Measurements from ENCODE around the gene RBM15. TPM values are rescaled to one million over a fixed set of nuclear protein-coding genes. Genes with fewer than 3 reads are reported as not detected.
A peak's percentile ranks its signal among the peaks of the same experiment; 100 is the strongest.

The RBM15 gene
- total RNA-seq, 1 experiment from 2014 or later, result 18.2 TPM

DNA sequence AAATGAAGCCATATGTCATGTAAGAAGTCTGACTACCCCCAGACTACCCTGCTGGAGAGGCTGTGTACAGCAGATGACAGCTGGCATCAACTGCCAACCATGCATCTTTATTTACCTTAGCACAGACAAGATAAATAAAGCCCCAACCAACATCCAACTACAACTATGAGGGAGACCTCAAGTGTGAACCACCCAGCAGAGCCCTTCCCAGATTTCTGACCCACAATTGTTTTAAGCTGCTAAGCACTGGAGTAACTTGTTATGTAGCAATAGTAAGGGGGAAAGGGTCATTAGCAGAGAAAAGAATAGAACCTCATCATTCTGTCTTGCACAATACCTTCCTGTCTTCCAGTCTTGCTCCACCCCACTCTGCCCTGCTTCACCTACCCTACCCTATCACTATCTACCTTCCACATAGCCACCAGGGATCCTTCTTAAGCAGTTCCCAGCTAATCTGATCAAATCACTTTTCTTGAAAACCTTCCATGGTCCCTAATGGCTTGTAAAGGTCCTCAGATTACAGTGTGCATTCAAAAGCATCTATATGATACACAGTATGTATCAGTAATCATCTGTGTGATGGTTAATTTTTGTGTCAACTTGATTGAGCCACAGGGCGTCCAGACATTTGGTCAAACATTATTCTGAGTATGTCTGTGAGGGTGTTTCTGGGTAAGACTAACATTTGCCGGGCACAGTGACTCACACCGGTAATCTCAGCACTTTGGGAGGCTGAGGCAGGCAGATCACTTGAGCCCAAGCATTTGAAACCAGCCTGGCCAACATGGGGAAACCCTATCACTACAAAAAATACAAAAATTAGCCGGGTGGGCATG lies 19.6 kb upstream of the RBM15 start:
- DNase-seq (ENCODE audit: low spot score), result no peak

DNA sequence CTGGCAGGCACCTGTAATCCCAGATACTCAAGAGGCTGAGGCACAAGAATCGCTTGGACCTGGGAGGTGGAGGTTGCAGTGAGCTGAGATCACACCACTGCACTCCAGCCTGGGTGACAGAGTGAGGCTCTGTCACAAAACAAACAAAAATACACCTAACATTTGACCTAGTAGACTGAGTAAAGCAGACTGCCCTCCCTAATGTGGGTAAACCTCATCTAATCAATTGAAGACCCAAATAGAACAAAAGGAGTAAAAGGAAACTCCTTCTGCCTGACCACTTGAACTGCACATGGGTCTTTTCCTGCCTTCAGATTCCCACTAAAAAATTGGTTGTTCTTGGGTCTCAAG lies 19.0 kb upstream of the RBM15 start:
- DNase-seq (ENCODE audit: low spot score), result no peak

DNA sequence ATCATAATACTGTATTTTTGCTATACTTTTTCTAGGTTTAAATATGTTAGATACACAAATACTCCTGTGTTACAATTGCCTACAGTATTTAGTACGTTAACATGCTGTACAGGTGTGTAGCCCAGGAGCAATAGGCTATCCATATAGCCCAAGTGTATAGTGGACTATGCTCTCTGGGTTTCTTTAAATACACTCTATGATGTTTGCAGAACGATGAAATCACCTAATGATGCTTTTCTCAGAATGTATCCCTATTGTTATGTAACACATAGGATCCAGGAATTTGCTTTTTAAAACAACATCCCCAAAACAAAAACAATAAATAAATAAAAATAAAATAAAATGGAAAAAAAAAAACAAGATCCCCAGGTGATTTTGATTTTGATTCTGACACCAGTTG lies 18.1 kb upstream of the RBM15 start:
- no peak for DNase-seq (ENCODE audit: low spot score)

DNA sequence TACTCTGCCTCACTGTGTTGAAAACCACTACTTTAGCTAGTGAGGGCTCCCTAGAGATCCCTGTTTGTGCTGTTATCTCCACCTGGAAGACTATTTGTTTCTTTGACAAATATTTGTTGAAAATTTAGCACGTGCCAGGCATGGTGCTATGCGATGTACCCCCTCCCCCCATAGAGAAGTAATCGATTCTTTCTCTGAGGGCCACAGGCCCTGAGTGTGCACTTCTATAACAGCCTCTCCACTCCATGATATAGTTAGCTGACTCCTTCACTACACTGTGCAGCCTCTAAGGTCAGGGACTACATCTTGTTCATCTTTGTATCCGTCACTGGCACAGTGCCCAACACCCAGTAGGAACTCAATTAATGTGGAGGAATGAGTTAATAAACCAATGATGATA lies 17.3 kb upstream of the RBM15 start:
- no peak for DNase-seq (ENCODE audit: low spot score)

DNA sequence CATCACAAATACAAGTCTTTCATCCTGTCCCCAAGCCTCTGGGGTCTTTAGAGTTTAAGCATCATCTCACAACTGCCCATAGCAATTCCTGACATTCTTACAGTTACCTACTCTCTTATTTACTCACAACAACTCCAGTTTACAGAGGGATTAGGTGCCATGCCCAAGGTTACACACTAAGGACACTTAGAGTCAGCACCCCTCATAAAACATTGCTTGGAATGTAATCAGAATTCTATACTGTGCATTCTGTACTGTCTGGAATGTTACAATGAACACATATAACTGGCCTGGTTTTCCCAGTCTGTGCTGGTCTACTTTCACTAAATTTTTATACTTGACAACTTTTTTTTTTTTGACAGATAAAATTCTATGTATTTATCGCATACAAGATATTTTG lies 14.5 kb upstream of the RBM15 start:
- DNase-seq (ENCODE audit: low spot score), result no peak

DNA sequence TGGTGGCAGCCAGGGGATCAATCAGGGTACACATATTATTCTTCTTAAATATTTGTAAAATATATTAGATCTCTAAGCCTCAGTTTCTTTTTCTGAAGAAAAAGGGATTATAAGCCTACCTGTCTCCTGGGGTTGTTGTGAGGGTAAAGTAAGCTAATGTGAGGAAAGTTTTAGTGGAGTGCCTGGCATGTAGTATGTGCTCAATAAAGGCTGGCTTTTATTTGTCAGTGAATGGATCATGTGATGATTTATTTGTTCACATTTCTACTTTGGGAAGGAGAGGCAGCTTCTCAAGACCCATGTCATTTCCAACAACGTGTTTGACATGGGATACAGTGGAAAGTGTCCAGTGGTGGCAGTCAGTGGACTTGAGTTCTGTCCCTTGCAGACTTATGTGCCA lies 12.4 kb upstream of the RBM15 start:
- DNase-seq (ENCODE audit: low spot score), result no peak

DNA sequence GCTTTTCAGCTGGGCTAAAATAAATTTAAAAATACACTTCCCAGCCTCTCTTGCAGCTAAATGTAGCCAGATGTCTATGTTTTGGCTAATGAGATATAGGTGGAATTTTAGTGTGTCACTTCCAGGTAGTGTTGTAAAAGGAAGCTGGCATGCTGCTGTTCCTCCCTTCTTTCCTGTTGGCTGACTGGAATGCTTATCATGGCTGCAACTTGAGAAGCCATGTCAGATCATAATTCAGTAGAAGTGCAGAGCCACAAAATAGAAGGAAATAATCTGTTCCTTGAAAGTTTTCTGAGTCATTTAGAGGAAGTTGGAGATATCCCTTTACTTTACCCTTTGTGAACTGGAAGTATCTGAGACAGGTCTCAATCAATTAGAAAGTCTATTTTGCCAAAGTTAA lies 10.9 kb upstream of the RBM15 start:
- DNase-seq (ENCODE audit: low spot score), result no peak

DNA sequence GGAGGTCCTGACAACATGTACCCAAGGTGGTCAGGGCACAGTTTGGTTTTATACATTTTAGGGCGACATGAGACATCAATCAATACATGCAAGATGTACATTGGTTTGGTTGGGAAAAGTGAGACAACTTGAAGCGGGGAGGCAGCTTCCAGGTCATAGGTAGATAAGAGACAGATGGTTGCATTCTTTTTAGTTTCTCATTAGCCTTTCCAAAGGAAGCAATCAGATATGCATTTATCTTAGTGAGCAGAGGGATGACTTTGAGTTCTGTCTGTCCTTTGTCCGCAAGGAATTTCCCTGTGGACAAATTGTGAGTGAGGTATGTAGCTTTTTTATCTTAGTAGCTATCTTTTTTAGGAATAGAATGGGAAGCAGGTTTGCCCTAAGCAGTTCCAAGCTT lies 10.5 kb upstream of the RBM15 start:
- no peak for DNase-seq (ENCODE audit: low spot score)

DNA sequence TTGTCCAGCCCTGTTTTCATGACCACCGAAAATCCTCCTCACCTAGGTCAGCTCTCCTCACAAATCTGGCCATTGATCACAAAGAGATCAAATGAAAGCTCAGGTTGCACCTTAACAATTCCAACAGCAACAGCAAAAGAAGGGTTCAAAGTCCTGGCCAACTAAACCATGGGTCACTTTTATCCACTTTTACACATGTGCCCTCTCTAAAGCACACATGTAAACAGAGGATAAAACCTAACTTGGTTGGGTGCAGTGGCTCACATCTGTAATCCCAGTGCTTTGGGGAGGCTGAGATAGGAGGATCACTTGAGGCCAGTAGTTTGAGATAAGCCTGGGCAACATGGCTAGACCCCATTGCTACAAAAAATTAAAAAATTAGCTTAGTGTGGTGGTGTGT lies 3.9 kb upstream of the RBM15 start:
- DNase-seq (ENCODE audit: low spot score), result no peak

DNA sequence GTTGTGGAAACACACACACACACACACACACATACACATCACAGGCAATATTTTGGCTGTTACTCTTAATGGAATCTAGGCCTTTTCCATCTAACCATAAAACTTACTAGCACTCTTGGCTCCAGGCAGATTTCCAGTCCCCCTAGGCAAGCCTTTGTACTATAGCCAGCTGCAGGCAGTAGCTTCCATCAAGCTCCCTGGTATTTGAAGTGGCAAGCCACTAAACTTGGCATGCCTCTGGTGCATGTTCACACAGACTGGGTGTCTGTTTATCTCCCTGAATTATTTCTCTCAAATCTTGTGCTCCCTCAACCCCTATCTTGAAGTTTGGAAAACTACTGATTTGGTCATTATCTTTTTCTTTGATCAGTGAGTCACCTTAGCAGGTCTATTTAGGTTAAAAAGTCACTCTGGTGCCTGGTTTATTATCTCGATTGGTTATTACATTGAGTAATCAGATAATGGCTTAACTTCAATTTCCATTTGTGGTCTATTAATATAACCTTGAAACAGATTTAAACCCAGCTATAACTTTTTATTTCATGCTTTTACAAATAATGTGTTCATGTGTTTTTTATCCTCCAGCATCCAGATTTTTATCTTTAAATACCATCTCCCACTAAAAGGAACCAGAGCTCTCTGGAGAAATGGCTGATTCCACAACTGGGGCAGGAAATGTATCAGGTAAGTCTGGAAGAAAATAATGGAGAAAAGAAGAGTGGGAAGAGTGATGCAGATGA lies 2.7 kb upstream of the RBM15 start:
- peak; percentile 12 for DNase-seq (ENCODE audit: low spot score)

DNA sequence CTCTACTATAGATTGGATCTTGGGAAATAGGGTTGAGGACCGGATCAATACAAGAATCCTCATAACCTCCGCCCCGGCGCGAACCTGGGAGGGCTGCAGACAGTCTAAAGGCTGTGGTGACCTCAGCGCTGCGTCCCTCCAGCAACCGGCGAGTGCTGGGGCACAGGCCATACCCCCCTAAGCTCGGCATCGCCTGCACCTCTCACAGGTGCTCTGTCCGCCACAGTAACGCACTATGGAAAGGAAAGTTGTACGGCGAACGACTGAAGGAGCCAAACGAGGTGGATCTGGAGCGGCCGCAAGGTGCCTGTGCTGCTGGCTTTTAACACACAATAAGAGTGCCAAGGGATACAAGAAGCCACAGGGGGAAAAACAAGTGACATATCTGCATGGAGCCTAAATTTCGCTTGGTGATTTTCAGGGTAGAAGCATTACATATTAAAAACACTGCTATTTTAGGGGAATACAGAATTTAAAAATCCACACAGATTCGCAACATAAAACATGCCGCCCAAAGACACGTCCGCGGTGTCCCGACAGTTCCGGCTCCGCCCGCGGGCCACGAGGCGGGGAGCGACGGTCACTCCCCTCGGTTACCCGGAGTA lies 1.4 kb upstream of the RBM15 start:
- DNase-seq (ENCODE audit: low spot score), result peak; percentile 11

DNA sequence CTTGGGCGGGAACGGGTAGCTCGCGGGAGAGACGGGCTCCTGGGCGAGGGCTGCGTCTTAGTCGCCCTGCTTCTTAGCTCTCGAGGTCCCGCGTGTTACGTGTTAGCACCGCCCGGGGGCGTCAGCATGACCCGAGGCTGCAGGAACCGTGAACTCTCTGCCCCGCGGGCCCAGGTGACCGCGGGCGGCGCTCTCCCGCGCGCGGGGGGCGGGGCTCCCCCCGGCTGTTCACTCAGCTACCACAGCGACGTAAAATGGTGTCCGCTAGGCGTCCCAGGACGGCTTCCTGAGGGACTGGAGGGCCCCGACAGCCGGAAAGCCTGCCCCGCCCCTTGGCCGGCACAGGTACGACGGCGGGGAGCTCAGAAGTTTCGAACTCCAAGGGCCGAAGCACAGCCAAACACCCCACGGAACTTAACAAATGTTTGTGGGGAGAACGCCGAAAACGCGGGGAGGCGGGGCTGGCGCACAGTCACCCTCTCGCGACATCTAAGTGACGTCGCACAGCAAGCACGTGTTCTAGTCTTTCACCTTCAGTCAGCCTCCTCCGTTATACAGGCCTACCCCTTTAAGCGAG lies 780 bp upstream of the RBM15 start:
- no peak for DNase-seq (ENCODE audit: low spot score)

DNA sequence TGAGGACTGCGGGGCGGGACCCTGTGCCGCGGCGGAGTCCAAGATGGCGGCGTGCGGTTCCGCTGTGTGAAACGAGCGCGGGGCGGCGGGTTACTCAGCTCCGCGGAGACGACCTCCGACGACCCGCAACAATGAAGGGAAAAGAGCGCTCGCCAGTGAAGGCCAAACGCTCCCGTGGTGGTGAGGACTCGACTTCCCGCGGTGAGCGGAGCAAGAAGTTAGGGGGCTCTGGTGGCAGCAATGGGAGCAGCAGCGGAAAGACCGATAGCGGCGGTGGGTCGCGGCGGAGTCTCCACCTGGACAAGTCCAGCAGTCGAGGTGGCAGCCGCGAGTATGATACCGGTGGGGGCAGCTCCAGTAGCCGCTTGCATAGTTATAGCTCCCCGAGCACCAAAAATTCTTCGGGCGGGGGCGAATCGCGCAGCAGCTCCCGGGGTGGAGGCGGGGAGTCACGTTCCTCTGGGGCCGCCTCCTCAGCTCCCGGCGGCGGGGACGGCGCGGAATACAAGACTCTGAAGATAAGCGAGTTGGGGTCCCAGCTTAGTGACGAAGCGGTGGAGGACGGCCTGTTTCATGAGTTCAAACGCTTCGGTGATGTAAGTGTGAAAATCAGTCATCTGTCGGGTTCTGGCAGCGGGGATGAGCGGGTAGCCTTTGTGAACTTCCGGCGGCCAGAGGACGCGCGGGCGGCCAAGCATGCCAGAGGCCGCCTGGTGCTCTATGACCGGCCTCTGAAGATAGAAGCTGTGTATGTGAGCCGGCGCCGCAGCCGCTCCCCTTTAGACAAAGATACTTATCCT lies 430 bp downstream of the RBM15 start:
- no peak for DNase-seq (ENCODE audit: low spot score)

DNA sequence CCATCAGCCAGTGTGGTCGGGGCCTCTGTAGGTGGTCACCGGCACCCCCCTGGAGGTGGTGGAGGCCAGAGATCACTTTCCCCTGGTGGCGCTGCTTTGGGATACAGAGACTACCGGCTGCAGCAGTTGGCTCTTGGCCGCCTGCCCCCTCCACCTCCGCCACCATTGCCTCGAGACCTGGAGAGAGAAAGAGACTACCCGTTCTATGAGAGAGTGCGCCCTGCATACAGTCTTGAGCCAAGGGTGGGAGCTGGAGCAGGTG lies 961 bp downstream of the RBM15 start:
- DNase-seq (ENCODE audit: low spot score), result peak; percentile 6

DNA sequence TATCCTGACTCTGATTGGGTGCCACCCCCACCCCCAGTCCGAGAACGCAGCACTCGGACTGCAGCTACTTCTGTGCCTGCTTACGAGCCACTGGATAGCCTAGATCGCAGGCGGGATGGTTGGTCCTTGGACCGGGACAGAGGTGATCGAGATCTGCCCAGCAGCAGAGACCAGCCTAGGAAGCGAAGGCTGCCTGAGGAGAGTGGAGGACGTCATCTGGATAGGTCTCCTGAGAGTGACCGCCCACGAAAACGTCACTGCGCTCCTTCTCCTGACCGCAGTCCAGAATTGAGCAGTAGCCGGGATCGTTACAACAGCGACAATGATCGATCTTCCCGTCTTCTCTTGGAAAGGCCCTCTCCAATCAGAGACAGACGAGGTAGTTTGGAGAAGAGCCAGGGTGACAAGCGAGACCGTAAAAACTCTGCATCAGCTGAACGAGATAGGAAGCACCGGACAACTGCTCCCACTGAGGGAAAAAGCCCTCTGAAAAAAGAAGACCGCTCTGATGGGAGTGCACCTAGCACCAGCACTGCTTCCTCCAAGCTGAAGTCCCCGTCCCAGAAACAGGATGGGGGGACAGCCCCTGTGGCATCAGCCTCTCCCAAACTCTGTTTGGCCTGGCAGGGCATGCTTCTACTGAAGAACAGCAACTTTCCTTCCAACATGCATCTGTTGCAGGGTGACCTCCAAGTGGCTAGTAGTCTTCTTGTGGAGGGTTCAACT lies 2.1 kb downstream of the RBM15 start:
- no peak for DNase-seq (ENCODE audit: low spot score)

DNA sequence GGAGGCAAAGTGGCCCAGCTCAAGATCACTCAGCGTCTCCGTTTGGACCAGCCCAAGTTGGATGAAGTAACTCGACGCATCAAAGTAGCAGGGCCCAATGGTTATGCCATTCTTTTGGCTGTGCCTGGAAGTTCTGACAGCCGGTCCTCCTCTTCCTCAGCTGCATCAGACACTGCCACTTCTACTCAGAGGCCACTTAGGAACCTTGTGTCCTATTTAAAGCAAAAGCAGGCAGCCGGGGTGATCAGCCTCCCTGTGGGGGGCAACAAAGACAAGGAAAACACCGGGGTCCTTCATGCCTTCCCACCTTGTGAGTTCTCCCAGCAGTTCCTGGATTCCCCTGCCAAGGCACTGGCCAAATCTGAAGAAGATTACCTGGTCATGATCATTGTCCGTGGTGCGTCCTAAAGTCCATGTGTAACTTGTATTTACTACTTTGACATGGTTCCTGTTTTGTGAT lies 2.7 kb downstream of the RBM15 start:
- no peak for DNase-seq (ENCODE audit: low spot score)

DNA sequence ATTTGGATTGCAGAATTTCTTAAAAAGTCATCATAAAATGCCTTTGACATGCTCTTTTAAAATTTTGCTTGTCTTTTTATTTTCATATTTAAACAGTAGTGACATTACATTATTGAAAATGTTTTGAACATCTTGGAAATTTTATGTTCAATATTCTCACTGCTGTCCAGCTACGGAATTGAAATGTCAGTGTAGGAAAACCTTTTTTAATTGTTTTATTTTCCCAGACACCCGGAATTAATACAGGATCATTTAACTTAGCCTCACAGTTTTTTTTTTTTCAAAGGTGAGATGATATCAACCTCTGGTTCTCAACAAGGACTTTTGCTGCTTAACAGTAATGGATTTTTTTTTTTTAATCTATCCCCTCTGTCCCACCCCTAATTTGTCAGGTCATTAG lies 4.1 kb downstream of the RBM15 start:
- DNase-seq (ENCODE audit: low spot score), result no peak

DNA sequence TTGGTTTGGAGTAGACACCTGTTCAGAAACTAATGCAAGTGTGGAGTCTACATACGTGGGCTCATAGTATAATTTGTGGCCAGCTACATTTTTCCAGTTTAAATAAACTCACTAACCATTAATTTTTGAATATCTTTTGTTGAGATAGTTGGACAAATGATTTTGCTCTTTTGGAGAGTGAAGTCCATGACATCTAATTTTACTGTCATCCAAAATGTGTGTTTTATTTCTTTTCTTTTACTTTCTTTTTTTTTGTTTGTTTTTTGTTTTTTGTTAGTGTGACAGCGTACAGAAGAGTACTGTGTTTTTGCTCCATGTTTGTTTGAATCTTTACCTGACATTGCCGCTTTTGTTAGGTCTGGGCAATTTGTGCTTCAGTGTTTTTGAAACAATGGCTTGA lies 5.0 kb downstream of the RBM15 start:
- no peak for DNase-seq (ENCODE audit: low spot score)

DNA sequence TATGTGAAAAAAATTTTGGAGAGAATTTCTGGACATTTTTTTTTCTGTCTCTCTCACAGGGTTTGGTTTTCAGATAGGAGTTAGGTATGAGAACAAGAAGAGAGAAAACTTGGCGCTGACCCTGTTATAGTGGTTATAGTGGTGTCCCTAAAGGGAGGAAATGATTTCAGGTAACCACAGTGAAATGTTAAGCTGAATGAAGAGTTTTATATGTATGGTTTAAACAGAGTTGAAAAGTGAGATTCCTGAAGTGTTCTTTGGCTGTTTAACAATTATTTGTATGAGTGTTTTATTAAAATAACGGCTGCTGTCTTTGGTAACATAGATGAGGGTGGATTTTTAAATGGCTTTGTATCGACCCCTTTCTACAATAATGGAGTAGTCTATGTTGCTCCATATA lies 6.3 kb downstream of the RBM15 start:
- DNase-seq (ENCODE audit: low spot score), result no peak

DNA sequence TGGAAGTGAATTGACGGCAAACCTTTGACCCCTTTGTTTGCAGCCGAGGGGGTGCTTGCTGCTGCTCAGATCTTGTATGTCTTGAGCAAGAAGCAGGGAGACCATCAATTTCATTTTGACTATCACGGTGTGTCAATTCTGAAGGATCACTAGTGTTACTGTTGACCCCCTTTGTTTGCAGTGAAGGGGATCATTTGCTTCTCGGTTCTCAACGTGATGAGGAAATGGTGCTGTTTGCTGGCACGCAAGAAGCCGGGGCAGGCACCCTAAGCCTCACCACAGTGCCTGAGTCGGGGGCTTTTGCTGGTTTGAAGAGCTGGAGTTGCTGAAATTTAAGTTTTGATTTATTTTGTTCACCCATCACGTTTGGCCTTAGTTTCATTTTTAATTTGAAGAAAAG lies 7.5 kb downstream of the RBM15 start:
- DNase-seq (ENCODE audit: low spot score), result no peak

DNA sequence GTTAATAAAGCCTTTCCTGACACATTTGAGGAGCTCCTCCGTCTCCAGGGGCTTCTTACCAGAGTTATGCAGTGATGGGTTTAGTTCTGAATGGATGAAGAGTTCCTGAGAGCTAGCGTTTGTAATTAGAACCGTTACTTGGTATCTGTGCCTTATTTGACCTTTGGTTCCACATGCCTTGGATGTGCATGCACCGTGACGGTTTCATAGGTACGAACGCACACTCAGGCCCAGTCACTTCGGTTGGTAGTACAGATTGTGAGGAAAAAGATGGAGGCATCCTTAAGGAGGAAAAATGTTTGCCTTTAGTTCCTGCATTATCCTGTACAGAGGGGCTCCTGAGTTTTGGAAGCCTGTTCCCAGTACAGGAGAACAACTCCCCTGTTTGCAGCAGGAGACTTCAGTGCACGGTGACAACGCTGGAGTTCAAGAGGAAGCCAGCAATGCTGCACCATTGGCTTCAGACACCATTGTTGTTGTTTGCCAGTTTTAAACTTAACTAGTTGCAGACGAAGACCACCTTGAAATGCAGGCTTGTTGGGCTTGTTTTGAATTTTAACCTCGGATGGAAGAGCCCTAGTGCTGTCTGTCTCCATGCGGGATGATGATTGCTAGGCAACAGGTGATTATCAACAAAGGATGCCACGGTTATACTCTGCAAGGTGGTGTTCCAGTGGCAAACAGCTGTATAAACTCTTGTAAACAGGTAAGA lies 8.2 kb downstream of the RBM15 start:
- no peak for DNase-seq (ENCODE audit: low spot score)
